IPS-15b (cell line): ENCODE data around the gene CFAP299.

ENCODE experiments used
- H3K27me3 ChIP-seq: one replicate; pipeline ENCODE4 v1.6.1; 2013; ENCODE audit warnings: low read length; ENCODE audit not compliant: control insufficient read depth, insufficient read depth
- H3K36me3 ChIP-seq: one replicate; pipeline ENCODE4 v1.6.1; 2013; ENCODE audit warnings: low read length; ENCODE audit not compliant: control insufficient read depth, insufficient read depth
- H3K4me1 ChIP-seq: one replicate; pipeline ENCODE4 v1.6.1; 2013; ENCODE audit warnings: mild to moderate bottlenecking, low read length; ENCODE audit not compliant: control insufficient read depth, insufficient read depth
- H3K4me3 ChIP-seq: one replicate; pipeline ENCODE4 v1.5.1; 2013; ENCODE audit warnings: low read depth, low read length
- H3K9ac ChIP-seq: one replicate; pipeline ENCODE4 v1.6.1; 2013; ENCODE audit warnings: low read depth, mild to moderate bottlenecking, low read length
- H3K9me3 ChIP-seq: one replicate; pipeline ENCODE4 v1.6.1; 2013; ENCODE audit warnings: mild to moderate bottlenecking, low read length; ENCODE audit not compliant: control insufficient read depth, insufficient read depth

Gene CFAP299

GRCh38 chr4:80922941-80923340, 587.4 kb downstream of the CFAP299 start:
- Histone ChIP-seq H3K9ac (no peak overlapping the region), H3K27me3 (no peaks in the 10 kb centered on the region), H3K9me3 (no peaks in the 10 kb centered on the region), H3K4me3 (no peak overlapping the region), H3K4me1 (no peaks in the 10 kb centered on the region), H3K36me3 (no peaks in the 10 kb centered on the region)

- Histone ChIP-seq H3K4me3 (no peak overlapping the region), H3K4me1 (no peaks in the 10 kb centered on the region), H3K9ac (no peak overlapping the region), H3K9me3 (no peaks in the 10 kb centered on the region), H3K27me3 (no peaks in the 10 kb centered on the region), H3K36me3 (no peaks in the 10 kb centered on the region)
Observed at GRCh38 chr4:80925293-80925692, 589.8 kb downstream of the CFAP299 start.

- Histone ChIP-seq H3K4me1 (no peaks in the 10 kb centered on the region), H3K4me3 (no peak overlapping the region), H3K9ac (no peak overlapping the region), H3K27me3 (no peaks in the 10 kb centered on the region), H3K9me3 (no peaks in the 10 kb centered on the region), H3K36me3 (no peaks in the 10 kb centered on the region)
Observed at GRCh38 chr4:80926446-80926845, 590.9 kb downstream of the CFAP299 start.

GRCh38 chr4:80926891-80927290, 591.4 kb downstream of the CFAP299 start:
- no peak overlapping the region for H3K9ac ChIP-seq
- H3K27me3 ChIP-seq, result no peaks in the 10 kb centered on the region
- H3K36me3 ChIP-seq, result no peaks in the 10 kb centered on the region
- H3K9me3 ChIP-seq, result no peaks in the 10 kb centered on the region
- H3K4me3 ChIP-seq, result no peak overlapping the region
- no peaks in the 10 kb centered on the region for H3K4me1 ChIP-seq

- no peaks in the 10 kb centered on the region for H3K4me1 ChIP-seq
- no peaks in the 10 kb centered on the region for H3K9me3 ChIP-seq
- H3K4me3 ChIP-seq, result no peak overlapping the region
- no peak overlapping the region for H3K9ac ChIP-seq
- no peaks in the 10 kb centered on the region for H3K27me3 ChIP-seq
- H3K36me3 ChIP-seq, result no peaks in the 10 kb centered on the region
Observed at GRCh38 chr4:80927420-80927819, 591.9 kb downstream of the CFAP299 start.

GRCh38 chr4:80931631-80932081, 596.1 kb downstream of the CFAP299 start:
- no peaks in the 10 kb centered on the region for H3K9me3 ChIP-seq
- no peaks in the 10 kb centered on the region for H3K27me3 ChIP-seq
- no peaks in the 10 kb centered on the region for H3K4me1 ChIP-seq
- no peak overlapping the region for H3K9ac ChIP-seq
- H3K36me3 ChIP-seq, result no peaks in the 10 kb centered on the region
- H3K4me3 ChIP-seq, result no peak overlapping the region

- no peak overlapping the region for H3K9ac ChIP-seq
- H3K36me3 ChIP-seq, result no peaks in the 10 kb centered on the region
Observed at GRCh38 chr4:80948141-80948540, 612.6 kb downstream of the CFAP299 start.

GRCh38 chr4:80948995-80949394, 613.5 kb downstream of the CFAP299 start:
- no peak overlapping the region for H3K9ac ChIP-seq
- H3K9me3 ChIP-seq, result no peaks in the 10 kb centered on the region
- H3K4me1 ChIP-seq, result no peaks in the 10 kb centered on the region
- no peaks in the 10 kb centered on the region for H3K27me3 ChIP-seq
- H3K36me3 ChIP-seq, result no peaks in the 10 kb centered on the region
- H3K4me3 ChIP-seq, result no peak overlapping the region

More at GRCh38 chr4:80948141-80948540, 612.6 kb downstream of the CFAP299 start:
- Histone ChIP-seq H3K27me3 (no peaks in the 10 kb centered on the region), H3K9me3 (no peaks in the 10 kb centered on the region), H3K4me1 (no peaks in the 10 kb centered on the region), H3K4me3 (no peak overlapping the region)

- Histone ChIP-seq H3K4me3 (no peak overlapping the region), H3K9ac (no peak overlapping the region), H3K4me1 (no peaks in the 10 kb centered on the region), H3K27me3 (no peaks in the 10 kb centered on the region), H3K9me3 (no peaks in the 10 kb centered on the region), H3K36me3 (no peaks in the 10 kb centered on the region)
Observed at GRCh38 chr4:80956421-80956820, 620.9 kb downstream of the CFAP299 start.

GRCh38 chr4:80963051-80963450, 627.5 kb downstream of the CFAP299 start:
- no peaks in the 10 kb centered on the region for H3K36me3 ChIP-seq

GRCh38 chr4:80967346-80967745, 631.8 kb downstream of the CFAP299 start:
- no peaks in the 10 kb centered on the region for H3K36me3 ChIP-seq
- no peak overlapping the region for H3K4me3 ChIP-seq
- no peaks in the 10 kb centered on the region for H3K4me1 ChIP-seq
- H3K27me3 ChIP-seq, result no peaks in the 10 kb centered on the region
- no peak overlapping the region for H3K9ac ChIP-seq
- H3K9me3 ChIP-seq, result no peaks in the 10 kb centered on the region

More at GRCh38 chr4:80963051-80963450, 627.5 kb downstream of the CFAP299 start:
- no peaks in the 10 kb centered on the region for H3K9me3 ChIP-seq
- no peaks in the 10 kb centered on the region for H3K27me3 ChIP-seq
- H3K9ac ChIP-seq, result no peak overlapping the region
- no peak overlapping the region for H3K4me3 ChIP-seq
- no peaks in the 10 kb centered on the region for H3K4me1 ChIP-seq

GRCh38 chr4:80980239-80980638, 644.7 kb downstream of the CFAP299 start:
- Histone ChIP-seq H3K9me3 (no peaks in the 10 kb centered on the region), H3K4me1 (no peaks in the 10 kb centered on the region), H3K9ac (no peak overlapping the region), H3K36me3 (no peaks in the 10 kb centered on the region), H3K27me3 (no peaks in the 10 kb centered on the region), H3K4me3 (no peak overlapping the region)
